Measurements from ENCODE around the gene SEZ6. TPM values are rescaled to one million over a fixed set of nuclear protein-coding genes. Genes with fewer than 3 reads are reported as not detected.
"Not testable (repeated sequence)": the region's sequence is repeated elsewhere in the genome, so short reads cannot be mapped to it uniquely, and the experiment has no call there.

Gene SEZ6
- total RNA-seq, 8 experiments from 2014 or later, result 1.5 to 29.2 (median 11.4) TPM

GRCh38 chr17:28944862-28945741, 60.7 kb downstream of the SEZ6 start:
- no peak overlapping the region for H3K4me3 ChIP-seq
- peaks cover 13 to 23% of the 10 kb centered on the region in 2 donors for H3K4me1 ChIP-seq (replicated peaks in 1 of 2)
- H3K27ac ChIP-seq, result no peak overlapping the region
- WGBS, 10 experiments, result 20 to 100% (median 92%) methylated on average over 1 to 8 of the region's 8 CpGs
- in situ Hi-C loops (cut with MboI; ENCODE audit: low pct_unique_long_range_greater_than_20kb in 2 of 9, low sequenced_read_pairs in 9 of 9, unreplicated experiment in 9 of 9), result no loop called here
- no peak for ATAC-seq (replicated peaks in 6 of 8)

DNA sequence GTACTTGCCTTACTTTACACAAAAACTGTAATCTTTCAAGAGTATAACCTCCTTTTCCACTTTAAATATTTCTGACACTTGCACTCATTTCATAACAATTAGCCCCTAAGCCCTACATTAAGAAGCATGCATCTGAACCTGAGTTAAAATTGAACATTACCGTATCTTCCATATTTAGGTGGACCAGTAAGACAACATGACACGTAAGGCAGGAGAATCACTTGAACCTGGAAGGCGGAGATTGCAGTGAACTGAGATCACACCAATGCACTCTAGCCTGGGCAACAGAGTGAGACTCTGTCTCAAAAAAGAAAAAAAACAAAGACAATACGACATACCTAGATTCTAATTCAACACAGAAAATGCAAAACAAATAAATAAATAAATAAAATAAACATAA, 61.5 kb downstream of the SEZ6 start:
- 80 to 100% (median 97%) methylated on average over 2 to 4 of the region's 4 CpGs for WGBS, 10 experiments
- ATAC-seq (replicated peaks in 6 of 8), result no peak

GRCh38 chr17:28942925-28943324, 62.9 kb downstream of the SEZ6 start:
- no peak for ATAC-seq (replicated peaks in 6 of 8)
- in situ Hi-C loops (cut with MboI; ENCODE audit: low pct_unique_long_range_greater_than_20kb in 2 of 9, low sequenced_read_pairs in 9 of 9, unreplicated experiment in 9 of 9), result no loop called here
- Histone ChIP-seq H3K4me3 (no peak overlapping the region), H3K27ac (no peak overlapping the region), H3K4me1 (replicated peaks in 1 of 2) (peaks cover 13 to 18% of the 10 kb centered on the region in 2 donors)
- WGBS, 10 experiments, result 80 to 100% (median 96%) methylated on average over 1 to 2 of the region's 2 CpGs; no CpG with 5 or more reads in 1 of the 10 experiments

More for the DNA sequence above, 61.5 kb downstream of the SEZ6 start:
- Histone ChIP-seq H3K4me3 (no peak overlapping the region), H3K4me1 (replicated peaks in 1 of 2) (peaks cover 13 to 23% of the 10 kb centered on the region in 2 donors), H3K27ac (no peak overlapping the region)
- in situ Hi-C loops (cut with MboI; ENCODE audit: low pct_unique_long_range_greater_than_20kb in 2 of 9, low sequenced_read_pairs in 9 of 9, unreplicated experiment in 9 of 9), result no loop called here

DNA sequence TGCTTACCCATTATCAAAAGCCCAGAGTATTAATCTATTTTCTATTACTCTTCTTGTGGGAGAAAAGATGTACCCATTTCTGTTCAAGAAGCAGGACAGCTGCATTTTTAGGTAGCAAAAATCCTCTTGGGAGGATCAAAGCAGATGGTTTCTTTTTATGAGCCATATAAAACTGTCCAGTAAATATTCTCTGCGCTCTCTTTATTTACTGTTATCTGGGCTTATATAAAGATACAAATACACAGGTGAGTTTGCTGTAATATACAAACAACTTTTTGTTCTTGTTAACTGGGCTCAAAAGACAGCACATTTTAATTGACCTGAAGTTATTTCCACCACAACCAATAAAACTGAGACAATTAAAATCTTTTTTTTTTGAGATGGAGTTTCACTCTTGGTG, 64.6 kb downstream of the SEZ6 start:
- Histone ChIP-seq H3K4me1 (replicated peaks in 1 of 2) (peaks cover 20% of the 10 kb centered on the region in 2 donors), H3K27ac (no peak overlapping the region), H3K4me3 (no peak overlapping the region)
- no peak for ATAC-seq (replicated peaks in 6 of 8)
- in situ Hi-C loops (cut with MboI; ENCODE audit: low pct_unique_long_range_greater_than_20kb in 2 of 9, low sequenced_read_pairs in 9 of 9, unreplicated experiment in 9 of 9), result no loop called here
- 92 to 100% (median 100%) methylated on average over 1 of the region's 1 CpG; no CpG with 5 or more reads in 4 of the 10 experiments for WGBS, 10 experiments

GRCh38 chr17:28940675-28941074, 65.2 kb downstream of the SEZ6 start:
- in situ Hi-C loops (cut with MboI; ENCODE audit: low pct_unique_long_range_greater_than_20kb in 2 of 9, low sequenced_read_pairs in 9 of 9, unreplicated experiment in 9 of 9), result no loop called here
- WGBS, 10 experiments, result 39 to 100% (median 67%) methylated on average over 1 to 3 of the region's 3 CpGs; no CpG with 5 or more reads in 1 of the 10 experiments
- Histone ChIP-seq H3K27ac (no peak overlapping the region), H3K4me1 (replicated peaks in 1 of 2) (peaks cover 24 to 25% of the 10 kb centered on the region in 2 donors), H3K4me3 (no peak overlapping the region)
- ATAC-seq (replicated peaks in 6 of 8), result peak in 3 of 8 experiments; percentile 44 to 52 (median 49)

- no peak overlapping the region for H3K4me3 ChIP-seq
- H3K4me1 ChIP-seq (replicated peaks in 1 of 2), result peaks cover 24 to 25% of the 10 kb centered on the region in 2 donors
- 67 to 100% (median 83%) methylated on average over 1 to 3 of the region's 3 CpGs for WGBS, 10 experiments
- in situ Hi-C loops (cut with MboI; ENCODE audit: low pct_unique_long_range_greater_than_20kb in 2 of 9, low sequenced_read_pairs in 9 of 9, unreplicated experiment in 9 of 9), result no loop called here
- H3K27ac ChIP-seq, result no peak overlapping the region
- ATAC-seq (replicated peaks in 6 of 8), result no peak
These were observed 65.7 kb downstream of the SEZ6 start for GRCh38 chr17:28940142-28940541.

DNA sequence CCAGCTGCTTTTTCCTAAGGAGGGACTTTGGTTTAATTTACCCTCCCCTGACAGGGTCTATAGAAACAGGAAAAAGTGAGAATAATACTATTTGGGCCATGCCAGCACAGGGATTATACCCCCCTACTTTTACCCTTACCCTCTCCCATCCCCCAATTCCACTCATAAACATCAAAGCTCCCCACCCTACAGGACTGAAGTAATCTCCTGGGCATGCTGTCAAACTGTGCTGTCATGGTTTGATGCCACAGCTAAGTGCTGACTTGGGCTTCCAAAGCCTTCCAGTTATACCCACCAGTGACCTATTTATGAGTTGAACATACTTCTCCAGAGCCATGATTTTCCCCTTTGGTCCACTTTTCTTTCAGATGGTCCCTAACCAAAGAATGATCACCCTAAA, 67.3 kb downstream of the SEZ6 start:
- Histone ChIP-seq H3K4me3 (no peak overlapping the region), H3K4me1 (replicated peaks in 1 of 2) (peaks cover 24 to 25% of the 10 kb centered on the region in 2 donors), H3K27ac (no peak overlapping the region)
- in situ Hi-C loops (cut with MboI; ENCODE audit: low pct_unique_long_range_greater_than_20kb in 2 of 9, low sequenced_read_pairs in 9 of 9, unreplicated experiment in 9 of 9), result no loop called here
- ATAC-seq (replicated peaks in 6 of 8), result no peak

DNA sequence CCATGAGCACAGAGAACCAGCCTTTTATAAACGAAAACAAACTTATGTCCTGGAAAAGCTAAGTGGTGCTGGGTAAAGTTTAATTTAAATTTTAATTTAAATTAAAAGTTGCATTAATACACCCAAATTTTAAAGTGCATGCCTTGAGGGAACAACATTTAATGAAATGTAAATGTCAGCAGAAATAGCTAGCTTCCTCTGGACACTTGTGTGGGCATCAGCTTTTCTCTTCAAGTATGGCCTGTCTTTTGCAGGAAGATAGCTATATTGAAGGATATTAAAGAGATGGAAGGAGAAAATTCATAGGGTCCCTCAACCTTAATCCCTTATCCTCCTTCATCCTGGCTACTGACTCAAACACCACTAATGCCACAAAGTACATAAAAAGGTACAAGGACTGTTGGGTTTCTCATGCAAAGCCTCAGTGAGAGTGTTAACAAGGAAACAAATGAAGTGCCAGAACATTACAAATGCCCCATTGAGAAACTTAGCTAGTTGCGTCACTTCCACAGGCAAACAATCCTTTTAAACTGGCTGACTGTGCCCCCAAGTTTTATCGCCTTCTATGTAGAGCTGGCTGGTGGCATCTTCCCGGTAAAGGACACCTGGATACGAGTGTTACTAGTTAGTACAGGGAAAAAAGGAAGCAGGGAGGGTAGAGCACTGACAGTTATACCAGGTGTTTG, 68.6 kb downstream of the SEZ6 start:
- peaks cover 24 to 25% of the 10 kb centered on the region in 2 donors for H3K4me1 ChIP-seq (replicated peaks in 1 of 2)
- peak in 1 of 8 experiments; percentile 43 for ATAC-seq (replicated peaks in 6 of 8)
- WGBS, 10 experiments, result 25 to 100% (median 61%) methylated on average over 1 to 5 of the region's 5 CpGs

GRCh38 chr17:28935744-28936460, 69.9 kb downstream of the SEZ6 start:
- Histone ChIP-seq H3K4me1 (replicated peaks in 1 of 2) (peaks cover 19 to 21% of the 10 kb centered on the region in 2 donors), H3K4me3 (no peak overlapping the region), H3K27ac (peak overlapping the region in 1 of 2 donors; percentile 16)
- ATAC-seq (replicated peaks in 6 of 8), result no peak
- in situ Hi-C loops (cut with MboI; ENCODE audit: low pct_unique_long_range_greater_than_20kb in 2 of 9, low sequenced_read_pairs in 9 of 9, unreplicated experiment in 9 of 9), result no loop called here
- WGBS, 10 experiments, result 88 to 100% (median 92%) methylated on average over 2 to 6 of the region's 8 CpGs; no CpG with 5 or more reads in 1 of the 10 experiments

More for the DNA sequence above, 68.6 kb downstream of the SEZ6 start:
- in situ Hi-C loops (cut with MboI; ENCODE audit: low pct_unique_long_range_greater_than_20kb in 2 of 9, low sequenced_read_pairs in 9 of 9, unreplicated experiment in 9 of 9), result no loop called here
- Histone ChIP-seq H3K27ac (no peak overlapping the region), H3K4me3 (no peak overlapping the region)

DNA sequence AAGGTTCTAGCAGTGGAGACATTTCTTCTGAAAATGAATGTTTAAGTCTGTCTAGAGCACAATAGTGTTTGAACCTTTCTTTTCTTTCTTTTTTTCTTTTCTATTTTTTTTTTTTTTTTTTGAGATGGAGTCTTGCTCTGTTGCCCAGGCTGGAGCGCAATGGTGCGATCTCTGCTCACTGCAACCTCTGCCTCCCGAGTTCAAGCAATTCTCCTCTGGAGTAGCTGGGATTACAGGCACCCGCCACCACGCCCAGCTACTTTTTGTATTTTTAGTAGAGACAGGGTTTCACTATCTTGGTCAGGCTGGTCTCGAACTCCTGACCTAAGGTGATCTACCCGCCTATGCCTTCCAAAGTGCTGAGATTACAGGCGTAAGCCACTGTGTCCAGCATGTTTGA, 71.3 kb downstream of the SEZ6 start:
- ATAC-seq (replicated peaks in 6 of 8); in situ Hi-C loops (cut with MboI; ENCODE audit: low pct_unique_long_range_greater_than_20kb in 2 of 9, low sequenced_read_pairs in 9 of 9, unreplicated experiment in 9 of 9); H3K4me3 ChIP-seq; H3K27ac ChIP-seq: not testable (repeated sequence)
- WGBS, 10 experiments, result 84 to 100% (median 97%) methylated on average over 3 to 8 of the region's 8 CpGs; no CpG with 5 or more reads in 3 of the 10 experiments
- peaks cover 13 to 15% of the 10 kb centered on the region in 2 donors for H3K4me1 ChIP-seq (replicated peaks in 1 of 2)

- ATAC-seq (replicated peaks in 6 of 8), result no peak
- in situ Hi-C loops (cut with MboI; ENCODE audit: low pct_unique_long_range_greater_than_20kb in 2 of 9, low sequenced_read_pairs in 9 of 9, unreplicated experiment in 9 of 9), result loop anchor here in 1 of 9 experiments (10.0 kb wide), 1 partner anchor 165 kb away; no protein-coding TSS in a partner anchor
- WGBS, 10 experiments, result 83 to 100% (median 100%) methylated on average over 1 to 2 of the region's 2 CpGs; no CpG with 5 or more reads in 4 of the 10 experiments
- no peaks in the 10 kb centered on the region for H3K4me1 ChIP-seq (replicated peaks in 1 of 2)
- no peak overlapping the region for H3K27ac ChIP-seq
- H3K4me3 ChIP-seq, result no peak overlapping the region
These were observed 76.0 kb downstream of the SEZ6 start for GRCh38 chr17:28929787-28930186.

DNA sequence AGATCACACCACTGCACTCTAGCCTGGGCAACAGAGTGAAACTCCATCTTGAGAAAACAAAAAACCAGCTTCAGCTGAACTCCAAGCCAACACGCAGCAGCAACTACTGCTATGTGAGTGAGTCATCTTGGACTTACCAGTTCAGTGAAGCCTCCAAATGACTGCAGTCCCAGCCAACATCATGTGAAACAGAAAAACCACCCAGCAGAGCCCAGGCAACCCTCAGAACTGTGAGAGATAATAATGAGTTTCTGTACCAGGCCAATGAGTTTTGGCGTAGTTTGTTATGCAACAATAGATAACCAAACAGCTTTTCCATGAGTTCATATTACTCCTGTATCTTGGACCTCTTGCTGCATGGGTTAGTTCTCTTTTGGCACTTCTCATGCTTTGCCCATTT, 77.8 kb downstream of the SEZ6 start:
- Histone ChIP-seq H3K4me1 (replicated peaks in 1 of 2) (no peaks in the 10 kb centered on the region), H3K27ac (no peak overlapping the region), H3K4me3 (no peak overlapping the region)
- WGBS, 10 experiments, result 52 to 100% (median 100%) methylated on average over 1 to 2 of the region's 2 CpGs; no CpG with 5 or more reads in 3 of the 10 experiments
- ATAC-seq (replicated peaks in 6 of 8), result no peak
- in situ Hi-C loops (cut with MboI; ENCODE audit: low pct_unique_long_range_greater_than_20kb in 2 of 9, low sequenced_read_pairs in 9 of 9, unreplicated experiment in 9 of 9), result loop anchor here in 1 of 9 experiments (10.0 kb wide), 1 partner anchor 163 kb away; no protein-coding TSS in a partner anchor

Data from motor neuron (in vitro differentiated cells).